Measurements from ENCODE around the gene ITGA7.

DNA sequence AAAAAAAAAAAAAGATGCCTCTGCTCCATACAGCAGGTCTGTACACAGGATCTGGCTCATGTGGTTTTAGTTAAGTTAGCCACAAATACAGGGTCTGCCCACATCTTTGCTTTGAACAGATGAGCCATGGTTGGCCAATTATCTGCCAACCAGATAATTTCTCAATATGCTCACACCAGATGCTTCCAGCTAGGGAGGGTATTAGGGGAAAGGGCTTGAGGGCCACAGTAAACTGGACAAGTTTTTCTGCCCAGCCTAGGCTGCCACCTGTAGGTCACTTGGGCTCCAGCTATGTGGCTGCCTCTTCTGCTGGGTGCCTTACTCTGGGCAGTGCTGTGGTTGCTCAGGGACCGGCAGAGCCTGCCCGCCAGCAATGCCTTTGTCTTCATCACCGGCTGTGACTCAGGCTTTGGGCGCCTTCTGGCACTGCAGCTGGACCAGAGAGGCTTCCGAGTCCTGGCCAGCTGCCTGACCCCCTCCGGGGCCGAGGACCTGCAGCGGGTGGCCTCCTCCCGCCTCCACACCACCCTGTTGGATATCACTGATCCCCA, 13.3 kb upstream of the ITGA7 start:
- TF ChIP-seq, protein P1, sequence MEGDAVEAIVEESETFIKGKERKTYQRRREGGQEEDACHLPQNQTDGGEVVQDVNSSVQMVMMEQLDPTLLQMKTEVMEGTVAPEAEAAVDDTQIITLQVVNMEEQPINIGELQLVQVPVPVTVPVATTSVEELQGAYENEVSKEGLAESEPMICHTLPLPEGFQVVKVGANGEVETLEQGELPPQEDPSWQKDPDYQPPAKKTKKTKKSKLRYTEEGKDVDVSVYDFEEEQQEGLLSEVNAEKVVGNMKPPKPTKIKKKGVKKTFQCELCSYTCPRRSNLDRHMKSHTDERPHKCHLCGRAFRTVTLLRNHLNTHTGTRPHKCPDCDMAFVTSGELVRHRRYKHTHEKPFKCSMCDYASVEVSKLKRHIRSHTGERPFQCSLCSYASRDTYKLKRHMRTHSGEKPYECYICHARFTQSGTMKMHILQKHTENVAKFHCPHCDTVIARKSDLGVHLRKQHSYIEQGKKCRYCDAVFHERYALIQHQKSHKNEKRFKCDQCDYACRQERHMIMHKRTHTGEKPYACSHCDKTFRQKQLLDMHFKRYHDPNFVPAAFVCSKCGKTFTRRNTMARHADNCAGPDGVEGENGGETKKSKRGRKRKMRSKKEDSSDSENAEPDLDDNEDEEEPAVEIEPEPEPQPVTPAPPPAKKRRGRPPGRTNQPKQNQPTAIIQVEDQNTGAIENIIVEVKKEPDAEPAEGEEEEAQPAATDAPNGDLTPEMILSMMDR (IDR thresholded peaks at IDR 0.05), result peak in 5 of 6 experiments; percentile 46 to 59 (median 51)
- TF ChIP-seq POLR2AphosphoS5 (IDR thresholded peaks at IDR 0.05), result peak in 1 of 2 donors; percentile 35

Measured in upper lobe of left lung (tissue), 4 donors.